Measurements from ENCODE around the gene MFSD11.

DNA sequence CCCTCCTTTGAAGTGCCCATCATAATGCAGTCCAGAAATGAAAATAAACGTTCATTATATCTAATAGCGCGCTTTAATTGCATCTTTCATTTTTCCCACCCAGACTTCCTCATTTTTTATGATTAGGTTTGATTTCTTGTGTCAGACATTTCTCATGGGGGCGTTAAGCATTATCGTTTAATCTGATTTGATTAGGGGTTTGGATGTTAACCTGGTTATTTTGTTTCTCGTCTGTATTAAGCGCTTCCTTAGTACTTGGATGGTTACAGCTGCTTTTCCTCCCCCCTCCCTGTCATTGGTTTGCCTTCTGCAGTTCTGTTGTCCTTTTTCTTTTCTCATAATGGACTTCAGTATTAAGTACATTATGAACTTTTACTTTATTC is 540 bp downstream of the MFSD11 start:
- TF ChIP-seq, protein P1, sequence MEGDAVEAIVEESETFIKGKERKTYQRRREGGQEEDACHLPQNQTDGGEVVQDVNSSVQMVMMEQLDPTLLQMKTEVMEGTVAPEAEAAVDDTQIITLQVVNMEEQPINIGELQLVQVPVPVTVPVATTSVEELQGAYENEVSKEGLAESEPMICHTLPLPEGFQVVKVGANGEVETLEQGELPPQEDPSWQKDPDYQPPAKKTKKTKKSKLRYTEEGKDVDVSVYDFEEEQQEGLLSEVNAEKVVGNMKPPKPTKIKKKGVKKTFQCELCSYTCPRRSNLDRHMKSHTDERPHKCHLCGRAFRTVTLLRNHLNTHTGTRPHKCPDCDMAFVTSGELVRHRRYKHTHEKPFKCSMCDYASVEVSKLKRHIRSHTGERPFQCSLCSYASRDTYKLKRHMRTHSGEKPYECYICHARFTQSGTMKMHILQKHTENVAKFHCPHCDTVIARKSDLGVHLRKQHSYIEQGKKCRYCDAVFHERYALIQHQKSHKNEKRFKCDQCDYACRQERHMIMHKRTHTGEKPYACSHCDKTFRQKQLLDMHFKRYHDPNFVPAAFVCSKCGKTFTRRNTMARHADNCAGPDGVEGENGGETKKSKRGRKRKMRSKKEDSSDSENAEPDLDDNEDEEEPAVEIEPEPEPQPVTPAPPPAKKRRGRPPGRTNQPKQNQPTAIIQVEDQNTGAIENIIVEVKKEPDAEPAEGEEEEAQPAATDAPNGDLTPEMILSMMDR (conservative IDR thresholded peaks at IDR 0.05; ENCODE audit: low read length): no peak
- TF ChIP-seq EZH2phosphoT487 (IDR thresholded peaks at IDR 0.05; ENCODE audit: borderline replicate concordance): no peak

Measured in Loucy (cell line).